GM12892 (cell line): ENCODE measurements around the gene ABI3BP.

Experiments used
- DNase-seq: peaks from one replicate; pipeline ENCODE4 v3.0.0; 2011; ENCODE audit not compliant: insufficient read length
- FAIRE-seq: peaks from 2 replicates; lab custom pipeline; 2011; peaks lifted over from hg19 to GRCh38; lab: Jason Lieb, UNC
- POLR2A ChIP-seq: IDR thresholded peaks from 2 replicates; pipeline ENCODE4 v1.6.1; 2011; ENCODE audit warnings: low read depth, low read length, control low read depth
- POLR2AphosphoS5 ChIP-seq: IDR thresholded peaks from 2 replicates; pipeline ENCODE4 v1.6.1; 2011; ENCODE audit warnings: low read depth, low read length, control low read depth
- TAF1 ChIP-seq: IDR thresholded peaks from 2 replicates; pipeline ENCODE4 v1.6.1; 2011; ENCODE audit warnings: low read depth, mild to moderate bottlenecking, control low read depth, low read length, borderline replicate concordance

Gene ABI3BP

DNA sequence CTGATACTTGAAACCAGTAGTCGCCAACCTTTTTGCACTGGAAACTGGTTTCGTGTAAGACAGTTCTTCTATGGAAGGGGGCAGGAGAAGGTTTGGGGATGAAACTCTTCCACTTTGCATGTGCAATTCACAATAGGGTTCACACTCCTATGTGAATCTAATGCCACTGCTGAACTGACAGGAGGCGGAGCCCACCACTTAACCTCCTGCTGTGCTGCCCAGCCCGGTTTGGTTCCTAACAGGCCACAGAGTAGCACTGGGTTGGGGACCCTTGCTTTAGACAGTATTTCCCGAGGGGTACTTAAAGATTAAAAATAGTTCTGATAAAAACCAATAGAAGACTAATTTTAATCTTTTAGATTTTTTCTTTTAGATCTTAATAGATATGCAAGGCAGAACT lies 272.8 kb downstream of the ABI3BP start:
- no peak for TF ChIP-seq POLR2A
- TF ChIP-seq TAF1: no peak
- TF ChIP-seq POLR2AphosphoS5: no peak
- DNase-seq (no peak), FAIRE-seq (no peak)

GRCh38 chr3:100719136-100719535 lies 274.1 kb downstream of the ABI3BP start:
- no peak for DNase-seq
- TF ChIP-seq POLR2AphosphoS5 (no peak), TAF1 (no peak), POLR2A (no peak)
- FAIRE-seq: no peak

- DNase-seq (no peak), FAIRE-seq (no peak)
- TF ChIP-seq POLR2A: no peak
- TF ChIP-seq TAF1: no peak
- TF ChIP-seq POLR2AphosphoS5: no peak
These were observed 275.4 kb downstream of the ABI3BP start for GRCh38 chr3:100717637-100718487.

GRCh38 chr3:100717063-100717462 lies 276.2 kb downstream of the ABI3BP start:
- DNase-seq (no peak), FAIRE-seq (no peak)
- TF ChIP-seq POLR2A (no peak), POLR2AphosphoS5 (no peak), TAF1 (no peak)

DNA sequence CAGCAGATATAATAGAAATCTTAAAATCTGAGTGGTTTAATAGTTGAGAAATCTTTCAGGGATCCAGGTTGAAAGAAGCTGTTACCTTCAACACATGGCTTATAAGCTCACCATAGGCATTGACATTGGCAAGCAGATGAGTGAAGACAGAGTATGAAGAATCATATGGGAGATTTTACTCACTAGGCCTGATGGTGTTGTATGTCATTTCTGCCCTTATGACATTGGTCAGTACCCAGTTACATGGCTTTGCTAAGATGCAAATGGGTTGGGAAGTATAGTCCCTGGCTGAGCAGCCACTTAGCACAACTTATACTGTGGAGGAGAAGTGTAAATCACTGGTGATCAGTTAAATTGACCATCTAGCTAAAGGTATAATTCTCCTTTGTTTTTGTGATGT lies 278.0 kb downstream of the ABI3BP start:
- TF ChIP-seq TAF1 (no peak), POLR2A (no peak), POLR2AphosphoS5 (no peak)
- FAIRE-seq: no peak
- DNase-seq: no peak

- peak; percentile 71 for FAIRE-seq
- peak; percentile 40 for DNase-seq
- TF ChIP-seq TAF1: no peak
- TF ChIP-seq POLR2A: no peak; the same call in 1 of the 2 replicates
- TF ChIP-seq POLR2AphosphoS5: no peak
These were observed 282.8 kb downstream of the ABI3BP start for GRCh38 chr3:100710261-100710968.

GRCh38 chr3:100709842-100710260 lies 283.4 kb downstream of the ABI3BP start:
- DNase-seq: peak; percentile 25
- FAIRE-seq: no peak
- no peak for TF ChIP-seq POLR2AphosphoS5

- DNase-seq (peak; percentile 85), FAIRE-seq (peak; percentile 98)
- TF ChIP-seq POLR2A (peak; percentile 44; the same call in 1 of the 2 replicates), TAF1 (no peak), POLR2AphosphoS5 (peak; percentile 53; the same call in 1 of the 2 replicates)
These were observed 284.0 kb downstream of the ABI3BP start, which contains the start of gene TFG for GRCh38 chr3:100708989-100709841. Gene TFG (plus strand): TSS chr3:100709494. CDS start chr3:100713686, 4,192 bp downstream.

- no peak for FAIRE-seq
- DNase-seq: no peak
- TF ChIP-seq POLR2A (no peak), TAF1 (no peak), POLR2AphosphoS5 (no peak)
These were observed 284.6 kb downstream of the ABI3BP start for GRCh38 chr3:100708644-100708988.

- TF ChIP-seq POLR2A (no peak), TAF1 (no peak), POLR2AphosphoS5 (no peak)
- DNase-seq (no peak), FAIRE-seq (no peak)
These were observed 286.9 kb downstream of the ABI3BP start for GRCh38 chr3:100706365-100706764.

DNA sequence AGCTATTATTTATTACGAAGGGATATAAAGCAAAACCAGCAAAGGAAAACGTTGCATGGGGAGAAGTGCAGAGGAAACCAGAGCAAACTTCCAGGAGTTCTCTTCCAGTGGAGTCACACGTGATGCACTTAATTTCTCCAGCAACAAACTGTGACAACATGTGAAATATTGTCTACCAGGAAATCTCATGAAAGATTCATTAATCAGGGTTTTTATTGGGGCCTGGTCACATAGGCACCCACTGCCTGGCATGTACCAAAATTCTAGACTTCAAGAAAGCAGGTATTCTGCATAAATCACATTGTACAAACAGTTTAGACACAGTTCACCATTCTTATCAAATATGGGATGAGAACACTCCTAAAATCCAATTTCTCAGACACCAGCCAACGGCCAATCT lies 289.4 kb downstream of the ABI3BP start:
- no peak for DNase-seq
- TF ChIP-seq POLR2AphosphoS5 (no peak), TAF1 (no peak), POLR2A (no peak)
- FAIRE-seq: no peak
